SW 1271 (cell line): ENCODE measurements around the gene UNC5B.

ENCODE experiments used
- DNase-seq, 2 experiments: peaks; one replicate each; lab custom pipeline; 2025; lab: John Stamatoyannopoulos, UW

UNC5B gene

DNA sequence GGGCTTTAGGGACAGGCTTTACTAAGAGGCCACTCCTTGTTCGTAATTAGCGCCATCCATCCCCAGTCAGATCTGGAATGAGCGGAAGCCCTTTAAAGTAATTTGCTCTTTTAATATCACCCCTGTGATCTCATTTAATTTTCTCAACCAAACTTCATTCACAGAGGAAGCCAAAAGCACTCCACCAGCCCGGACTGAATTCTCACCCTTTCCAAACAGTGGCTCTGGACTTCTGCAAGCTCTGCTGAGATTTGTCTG lies 43.1 kb downstream of the UNC5B start:
- DNase-seq = no peak

DNA sequence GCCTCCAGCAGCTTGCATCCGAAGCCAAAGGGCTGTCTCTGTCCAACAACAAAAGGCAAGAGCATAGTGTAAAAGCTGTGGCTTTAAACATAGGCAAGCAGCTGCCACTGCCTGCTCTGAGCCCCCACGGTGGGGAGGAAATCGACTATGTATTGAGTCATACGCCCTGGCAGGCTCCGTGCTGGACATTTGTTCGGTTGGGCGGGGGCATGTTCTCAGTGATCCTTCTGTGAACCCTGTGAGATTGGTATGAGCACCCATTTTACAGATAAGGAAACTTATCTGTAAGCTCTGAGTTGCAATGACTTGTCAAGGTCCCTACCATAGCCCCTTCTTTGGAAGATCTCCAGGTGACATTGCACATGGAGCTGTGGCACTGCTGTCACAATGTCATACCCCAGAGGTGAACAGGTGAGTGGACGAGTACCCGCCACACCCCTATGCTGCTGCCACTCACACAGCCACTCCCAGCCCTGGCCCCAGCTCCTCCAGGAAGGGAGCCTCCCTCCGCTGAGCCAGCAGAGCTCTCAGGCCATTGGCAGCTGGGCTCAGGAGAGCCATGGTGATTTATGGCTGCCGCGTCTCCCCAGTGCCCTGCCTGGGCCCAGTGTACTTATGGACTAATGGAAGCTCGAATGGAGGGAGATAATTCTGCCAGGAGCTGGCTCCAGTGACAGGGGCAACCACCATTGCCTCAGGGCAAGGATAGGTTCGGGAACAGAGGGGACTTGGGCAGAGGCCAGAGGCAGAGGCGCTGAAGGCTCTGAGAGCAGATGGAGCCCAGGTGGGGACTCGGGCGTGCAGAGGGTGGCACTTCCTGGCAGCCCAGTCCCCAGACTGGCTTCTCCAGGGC lies 43.7 kb downstream of the UNC5B start:
- no peak for DNase-seq

DNA sequence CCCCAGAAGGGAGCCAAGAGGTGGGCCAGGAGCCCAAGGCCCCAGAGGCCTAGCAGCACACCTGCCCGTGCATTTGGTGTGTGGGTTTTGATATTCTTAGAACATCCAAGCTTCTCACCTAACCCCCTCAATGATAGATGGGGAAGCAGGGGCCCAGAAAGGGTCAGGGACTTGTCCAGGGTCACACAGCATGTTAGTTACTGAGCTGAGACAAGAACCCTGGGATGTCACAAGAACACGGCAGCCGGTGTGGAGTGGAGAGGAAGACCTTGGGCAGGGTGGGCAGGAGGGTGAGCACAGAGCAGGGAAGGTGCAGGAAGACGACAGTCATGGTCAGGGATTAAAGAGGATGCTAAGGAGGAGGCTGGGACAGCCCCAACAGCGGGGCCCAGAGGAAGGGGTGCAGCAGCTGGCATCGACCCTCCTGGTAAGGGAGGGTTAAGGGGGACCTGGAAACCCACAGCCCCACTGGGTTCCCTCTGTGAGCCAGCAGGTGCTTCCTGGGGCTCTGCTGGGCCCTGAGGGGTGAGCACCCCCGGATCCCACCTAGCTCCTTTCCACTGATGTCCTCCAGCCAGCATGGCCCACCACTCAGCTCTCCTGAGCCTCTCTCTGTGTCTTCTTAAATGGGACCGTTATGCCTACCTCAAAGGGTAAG lies 44.4 kb downstream of the UNC5B start:
- DNase-seq = no peak

DNA sequence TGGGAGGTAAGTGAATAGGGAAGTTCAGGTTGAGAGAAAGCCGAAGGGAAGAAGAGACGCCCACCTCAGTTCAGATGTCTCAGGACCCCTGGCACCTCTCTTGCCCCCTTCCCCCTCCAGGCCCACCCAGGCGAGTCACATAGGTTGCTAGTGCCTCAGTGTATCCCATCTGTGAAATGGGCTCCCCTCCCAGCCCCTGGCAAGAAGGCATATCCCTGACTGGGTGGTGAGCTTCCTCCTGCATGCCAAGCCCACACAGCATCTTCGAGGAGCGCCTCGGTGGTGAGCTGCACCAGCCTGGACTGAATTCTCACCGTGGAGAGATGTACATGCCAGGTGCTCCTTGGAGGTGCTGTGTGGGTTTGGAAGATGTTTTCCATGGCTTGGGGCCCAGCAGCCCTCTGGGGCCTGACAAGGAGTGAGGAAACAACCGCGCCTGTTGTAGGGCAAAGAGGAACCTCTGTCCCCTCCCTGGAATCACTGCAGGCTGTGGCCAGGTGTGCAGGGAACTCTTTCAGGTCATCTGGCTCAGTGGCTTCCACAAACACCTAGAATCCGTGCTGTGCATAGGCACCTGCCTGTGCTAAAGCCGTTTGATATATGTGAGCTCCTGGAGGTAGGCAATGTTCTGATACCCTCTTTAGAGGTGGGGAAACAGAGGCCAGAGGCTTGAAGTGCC lies 45.1 kb downstream of the UNC5B start:
- DNase-seq = no peak

DNA sequence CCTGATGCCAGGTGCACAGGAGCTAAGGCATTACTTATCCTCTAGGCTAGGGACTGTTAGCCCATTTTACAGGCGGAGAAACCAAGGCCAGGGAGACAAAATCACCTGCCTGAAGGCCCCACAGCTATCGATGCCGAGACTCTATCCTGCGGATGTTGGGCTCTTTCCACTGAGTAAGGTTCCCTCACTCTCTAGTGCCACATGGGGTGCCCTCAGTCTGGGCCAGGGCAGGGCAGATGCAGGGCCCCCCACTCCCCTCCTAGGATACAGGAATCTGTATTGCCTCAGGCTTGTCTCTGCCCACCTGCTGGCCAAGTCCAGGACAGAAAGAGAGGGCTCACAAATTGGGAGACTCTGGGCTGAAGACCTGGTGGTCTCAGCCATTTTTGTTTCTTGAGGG lies 45.7 kb downstream of the UNC5B start:
- DNase-seq = no peak

DNA sequence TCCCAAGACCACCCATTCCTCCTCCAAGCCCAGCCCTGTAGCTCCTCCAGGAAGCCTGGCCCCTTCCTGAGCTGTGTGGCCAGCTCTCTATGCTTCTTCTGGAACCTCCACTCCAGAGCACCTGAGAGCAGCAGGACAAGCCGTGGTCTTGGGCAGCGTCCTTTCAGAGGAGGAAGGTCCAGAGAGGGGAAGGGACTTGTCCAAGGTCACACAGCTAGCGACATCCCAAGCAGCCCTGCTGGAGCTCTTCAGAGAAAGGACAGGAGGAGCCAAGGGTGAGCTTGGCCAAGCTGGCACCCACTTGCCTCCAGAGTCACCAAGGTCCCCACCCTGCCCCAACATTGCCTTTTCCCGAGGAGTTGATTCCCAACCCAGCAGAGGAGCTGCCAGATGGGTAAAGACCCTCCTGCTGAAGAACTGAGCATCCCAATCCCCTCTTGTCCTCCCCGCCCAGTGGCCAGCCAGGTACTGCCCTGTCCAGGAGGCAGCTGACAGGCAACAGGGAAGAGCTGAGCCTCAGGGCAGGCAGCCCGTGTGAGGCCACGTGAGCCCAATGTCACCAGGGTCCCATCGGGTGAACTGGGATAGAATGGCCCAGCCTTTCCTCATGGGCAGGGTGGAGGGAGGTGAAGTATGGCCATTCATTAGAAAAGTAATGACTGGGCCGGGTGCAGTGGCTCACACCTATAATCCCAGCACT lies 46.2 kb downstream of the UNC5B start:
- DNase-seq = no peak

DNA sequence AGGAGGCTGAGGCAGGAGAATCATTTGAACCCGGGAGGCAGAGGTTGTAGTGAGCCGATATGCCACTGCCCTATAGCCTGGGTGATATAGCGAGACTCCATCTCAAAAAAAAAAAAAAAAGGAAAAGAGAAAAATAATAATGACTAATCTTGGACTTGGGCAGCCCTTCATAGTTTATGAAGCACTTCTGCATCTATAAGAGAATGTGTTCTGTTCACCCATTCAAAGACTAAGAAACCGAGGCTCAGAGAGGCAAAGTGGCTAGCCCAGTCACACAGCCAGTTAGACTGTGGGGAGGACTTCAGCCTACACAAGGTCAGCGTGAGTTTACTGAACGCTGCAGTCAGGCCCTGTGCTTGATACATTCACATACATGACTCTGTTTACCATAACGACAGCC lies 46.9 kb downstream of the UNC5B start:
- no peak for DNase-seq

DNA sequence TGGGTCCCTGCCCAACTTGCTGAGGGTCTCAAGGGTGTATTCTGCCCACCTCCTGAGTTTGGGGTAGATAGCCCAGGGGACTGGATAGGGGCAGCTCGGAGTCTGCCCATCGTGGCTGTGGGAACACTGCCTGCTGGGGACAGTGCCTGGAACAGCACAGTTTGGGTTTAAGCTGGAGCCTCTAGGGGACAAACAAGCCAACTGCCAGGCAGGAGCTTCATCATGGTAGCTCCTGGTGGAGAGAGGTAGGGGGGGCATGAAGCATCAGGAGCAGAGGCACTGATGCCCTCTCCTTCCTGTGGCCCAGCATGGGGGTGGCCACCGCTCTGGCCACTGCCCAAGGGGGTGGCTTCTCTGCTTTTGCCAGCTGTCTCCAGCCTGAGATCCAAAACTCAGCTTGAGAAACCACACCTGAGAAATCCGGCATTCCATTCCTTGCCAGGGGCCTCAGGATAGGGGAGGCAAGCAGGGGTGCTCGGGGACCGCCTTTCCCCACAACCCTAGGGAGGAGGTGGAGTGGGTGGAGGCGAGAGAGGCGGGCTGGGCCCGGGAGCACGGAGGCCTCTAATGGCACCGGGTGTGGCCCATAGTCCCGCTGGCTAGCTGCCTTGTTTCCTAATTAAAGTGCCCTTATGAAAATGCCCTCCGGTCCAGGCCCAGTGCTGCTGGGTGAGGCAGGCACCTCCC lies 47.6 kb downstream of the UNC5B start:
- DNase-seq = no peak

DNA sequence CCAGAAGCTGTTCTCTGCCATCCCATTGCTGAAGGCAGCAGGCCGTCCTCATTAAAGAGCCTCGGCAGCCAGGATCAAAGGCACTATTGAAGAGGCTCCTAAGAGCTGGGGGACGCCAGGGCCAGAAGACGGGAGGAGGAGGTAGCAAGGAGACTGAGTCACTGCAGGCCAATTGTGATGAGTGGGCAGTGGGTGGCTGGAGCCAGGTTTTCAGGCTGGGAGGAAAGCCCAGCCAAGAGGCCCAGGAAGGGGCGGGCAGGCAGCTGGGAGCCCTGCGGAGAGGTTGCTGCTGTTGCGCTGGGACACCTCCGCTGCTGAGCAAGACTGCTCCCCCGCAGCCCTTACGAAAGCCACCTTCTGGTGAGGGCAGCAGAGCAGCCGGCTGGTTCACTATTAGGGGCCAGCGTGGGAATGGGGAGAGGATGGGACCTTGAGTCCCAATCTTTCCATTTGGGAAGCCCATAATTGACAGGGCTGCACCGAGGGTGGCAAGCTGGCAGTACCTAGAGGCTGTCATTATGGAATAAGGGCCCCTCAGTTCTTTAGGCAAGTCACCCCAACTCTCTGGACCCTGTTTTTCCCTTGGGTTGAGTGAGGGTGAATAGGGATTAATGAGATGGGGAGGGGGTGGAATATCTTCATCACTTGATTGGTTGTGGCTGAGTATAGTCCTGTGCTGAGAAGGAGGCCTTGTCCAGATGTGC lies 48.4 kb downstream of the UNC5B start:
- DNase-seq = no peak

DNA sequence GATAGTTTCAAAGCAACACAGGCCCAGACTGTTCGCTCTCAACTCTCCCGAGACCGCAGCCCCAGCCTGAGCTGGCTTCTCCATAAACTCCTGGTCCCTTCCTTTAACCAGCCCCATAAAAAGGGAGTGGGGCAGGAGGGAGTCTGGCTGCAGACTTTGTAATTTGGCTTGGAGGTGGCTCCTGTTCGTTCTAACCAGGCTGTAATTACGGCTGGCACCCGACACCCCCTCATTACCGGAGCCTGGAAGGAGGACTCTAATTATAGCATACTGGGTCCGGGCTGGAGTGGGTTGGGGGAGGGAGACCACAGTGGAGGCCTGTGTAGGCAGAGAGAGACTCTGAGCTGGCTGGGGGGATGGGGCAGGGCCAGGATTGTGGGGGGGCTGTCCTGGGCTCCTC lies 49.7 kb downstream of the UNC5B start:
- no peak for DNase-seq

DNA sequence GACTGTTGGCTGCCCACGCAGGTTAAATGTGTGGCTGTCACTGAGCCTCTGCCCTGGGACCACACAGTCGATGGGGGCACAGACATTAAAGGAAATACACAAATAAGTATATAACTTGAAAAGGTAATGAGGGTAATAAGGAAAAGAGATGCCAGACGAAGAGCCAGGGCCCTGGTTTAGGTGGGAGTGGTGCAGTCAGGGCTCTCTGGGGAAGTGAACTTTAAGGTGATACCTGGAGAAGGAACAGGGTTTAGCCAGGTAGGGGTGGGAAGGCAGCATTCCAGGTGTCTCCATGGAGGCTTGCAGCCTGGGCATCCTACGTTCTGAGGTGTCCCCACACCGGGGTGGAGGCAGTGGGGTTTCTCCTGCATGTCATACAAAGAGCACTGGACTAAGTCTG lies 50.4 kb downstream of the UNC5B start:
- no peak for DNase-seq

DNA sequence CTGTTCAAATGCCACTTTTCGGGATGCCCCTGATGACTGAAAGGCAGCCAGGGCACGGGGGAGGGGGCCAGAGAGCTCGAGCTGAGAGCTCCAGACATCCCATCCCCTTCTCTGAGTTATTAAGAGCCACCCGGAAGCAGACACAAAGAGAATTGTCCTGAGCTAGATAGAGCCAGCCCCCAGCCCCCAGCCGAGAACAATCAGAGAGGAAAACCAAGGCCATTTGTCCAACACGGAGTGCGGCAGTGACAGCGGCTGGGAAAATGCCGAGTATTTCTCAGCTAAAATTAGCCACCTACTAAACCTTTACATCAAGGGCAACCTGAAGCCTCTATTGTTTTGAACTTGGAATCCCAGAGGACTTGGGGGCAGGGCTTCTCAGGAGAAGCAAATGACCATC lies 51.0 kb downstream of the UNC5B start:
- no peak for DNase-seq

DNA sequence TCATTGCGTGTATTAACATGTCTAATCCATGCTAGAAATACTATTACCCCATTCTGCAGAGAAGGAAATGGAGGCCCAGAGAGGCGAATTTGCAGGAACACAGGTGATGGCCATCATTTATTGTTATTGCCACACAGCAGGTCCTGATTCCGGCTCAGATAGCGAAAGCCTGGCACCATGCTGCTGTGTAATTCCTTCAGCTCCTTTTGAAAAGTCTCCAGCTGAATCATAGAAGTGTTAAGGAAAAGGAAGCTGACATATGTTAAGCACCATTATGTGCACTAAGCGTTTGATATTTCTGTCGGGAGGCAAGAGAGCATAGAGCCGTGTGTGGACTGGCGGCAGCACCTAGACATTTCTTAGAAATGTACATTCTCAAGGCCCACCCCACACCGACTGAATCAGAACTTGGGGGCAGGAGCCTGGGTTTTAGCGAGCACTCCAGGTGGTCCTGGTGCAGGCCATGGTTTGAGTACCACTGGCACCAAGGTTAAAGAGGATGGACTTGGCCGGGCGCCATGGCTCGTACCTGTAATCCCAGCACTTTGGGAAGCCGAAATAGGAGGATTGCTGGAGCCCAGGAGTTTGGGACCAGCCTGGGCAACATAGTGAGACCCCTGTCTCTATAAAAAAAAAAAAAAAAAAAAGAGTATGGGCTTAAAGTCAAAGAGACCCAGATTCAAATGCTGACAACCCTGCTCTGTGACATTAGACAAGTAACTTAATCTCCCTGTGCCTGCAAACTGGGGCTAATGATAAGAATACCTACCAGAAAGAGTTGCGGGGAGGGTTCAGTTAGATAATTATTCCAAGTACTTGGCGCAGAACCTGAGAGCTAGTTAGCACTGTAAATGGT lies 52.2 kb downstream of the UNC5B start:
- DNase-seq = no peak

DNA sequence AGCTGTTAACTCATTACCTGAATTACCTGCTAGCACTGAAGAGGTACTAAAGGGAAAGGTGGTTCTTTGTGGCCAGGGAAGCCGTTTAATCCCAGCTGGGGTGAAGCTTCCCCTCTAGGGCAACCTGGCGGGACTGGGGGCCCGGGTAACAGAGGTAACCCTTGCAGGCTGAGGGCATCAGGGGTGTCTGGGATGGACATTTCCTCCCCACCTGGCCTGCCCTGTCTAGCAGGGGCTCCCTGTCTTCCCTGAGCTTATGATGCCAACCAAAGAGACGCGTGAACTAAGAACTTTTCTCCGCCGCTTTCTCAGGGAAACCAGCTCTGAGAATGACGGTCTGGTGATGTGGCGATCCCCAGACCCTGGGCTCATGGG lies 52.8 kb downstream of the UNC5B start:
- DNase-seq = no peak

DNA sequence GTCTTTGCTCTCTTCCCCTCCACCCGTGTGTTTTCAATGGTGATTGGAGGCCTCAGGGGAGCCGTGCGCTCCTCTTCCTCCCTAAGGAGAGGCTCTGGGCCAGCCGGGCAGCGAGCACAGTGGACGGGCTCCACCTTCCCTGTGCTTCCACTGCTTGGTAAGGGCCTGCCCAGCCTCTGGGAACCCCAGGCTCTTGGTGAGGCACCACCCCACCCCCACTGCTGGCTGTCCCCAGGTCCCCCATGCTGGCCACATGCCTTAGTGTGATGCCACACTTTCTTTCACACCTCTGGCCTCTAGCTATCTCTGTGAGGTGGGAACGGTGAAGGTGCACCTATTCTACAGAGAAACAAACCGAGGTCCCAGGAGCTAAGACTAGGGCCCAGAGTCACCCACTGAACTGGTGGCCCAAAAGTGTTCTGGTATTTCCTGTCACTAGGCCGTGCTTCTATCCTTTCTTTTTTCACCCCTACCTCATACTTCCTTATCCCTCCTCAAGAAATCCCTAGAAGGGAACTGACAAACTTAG lies 53.3 kb downstream of the UNC5B start:
- DNase-seq = no peak

DNA sequence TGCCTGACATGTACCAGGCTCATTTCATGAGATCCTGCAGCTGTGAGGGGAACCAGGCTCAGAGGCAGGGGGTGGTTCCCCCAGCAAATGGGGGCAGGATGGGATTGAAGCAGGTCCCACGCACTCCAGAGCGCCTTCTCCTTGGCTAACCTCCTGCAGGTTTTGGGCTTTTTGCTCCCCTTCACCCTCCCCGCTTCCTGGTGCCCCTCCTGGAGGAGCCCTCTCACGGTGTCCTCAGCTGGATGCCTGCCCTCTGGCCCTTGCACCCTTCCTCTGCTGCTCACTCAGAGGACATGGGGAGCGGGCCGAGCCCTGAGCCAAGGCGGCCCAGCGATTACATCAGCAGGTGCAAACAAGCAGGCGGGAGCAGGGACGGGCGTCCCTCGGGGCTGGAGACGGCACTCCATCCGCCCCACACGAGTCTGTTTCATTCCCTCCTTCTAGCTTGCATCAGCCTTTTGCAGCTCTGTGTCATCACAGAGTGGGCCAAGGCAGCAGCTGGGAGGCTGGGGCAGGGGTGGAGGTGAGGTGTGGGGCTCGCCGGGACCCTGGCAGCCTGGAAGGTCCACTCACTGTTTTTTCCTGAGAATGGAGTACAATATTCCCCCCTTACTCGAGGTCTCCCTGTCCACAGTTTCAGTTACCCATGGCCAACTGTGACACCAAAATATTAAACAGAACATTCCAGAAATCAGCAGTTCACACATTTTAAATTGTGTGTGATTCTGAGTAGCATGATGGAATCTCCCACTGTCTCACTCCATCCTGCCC lies 54.0 kb downstream of the UNC5B start:
- DNase-seq = no peak

DNA sequence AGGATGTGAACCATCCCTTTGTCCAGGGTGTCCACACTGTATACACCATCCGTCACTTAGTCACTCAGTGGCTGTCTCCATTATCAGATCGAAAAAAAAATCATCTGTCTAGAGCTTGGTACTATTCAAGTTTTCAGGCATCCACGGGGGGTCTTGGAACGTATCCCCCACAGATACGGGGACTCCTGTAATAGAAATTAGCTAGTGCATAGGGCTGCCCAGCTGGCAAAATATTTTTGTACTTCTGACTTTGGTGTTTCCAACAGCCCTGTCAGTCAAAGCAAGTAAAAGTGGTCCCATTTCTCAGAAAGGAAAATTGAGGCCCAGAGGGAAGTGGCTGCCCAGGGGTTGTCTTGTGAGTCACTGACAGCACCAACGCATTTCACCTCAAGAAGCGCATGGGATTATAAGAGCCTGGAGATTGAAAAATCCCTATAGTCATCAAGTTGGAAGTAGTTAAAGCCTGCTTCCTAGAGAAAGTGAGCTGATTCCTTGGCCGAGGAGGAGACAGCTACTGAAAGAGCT lies 54.6 kb downstream of the UNC5B start:
- no peak for DNase-seq

DNA sequence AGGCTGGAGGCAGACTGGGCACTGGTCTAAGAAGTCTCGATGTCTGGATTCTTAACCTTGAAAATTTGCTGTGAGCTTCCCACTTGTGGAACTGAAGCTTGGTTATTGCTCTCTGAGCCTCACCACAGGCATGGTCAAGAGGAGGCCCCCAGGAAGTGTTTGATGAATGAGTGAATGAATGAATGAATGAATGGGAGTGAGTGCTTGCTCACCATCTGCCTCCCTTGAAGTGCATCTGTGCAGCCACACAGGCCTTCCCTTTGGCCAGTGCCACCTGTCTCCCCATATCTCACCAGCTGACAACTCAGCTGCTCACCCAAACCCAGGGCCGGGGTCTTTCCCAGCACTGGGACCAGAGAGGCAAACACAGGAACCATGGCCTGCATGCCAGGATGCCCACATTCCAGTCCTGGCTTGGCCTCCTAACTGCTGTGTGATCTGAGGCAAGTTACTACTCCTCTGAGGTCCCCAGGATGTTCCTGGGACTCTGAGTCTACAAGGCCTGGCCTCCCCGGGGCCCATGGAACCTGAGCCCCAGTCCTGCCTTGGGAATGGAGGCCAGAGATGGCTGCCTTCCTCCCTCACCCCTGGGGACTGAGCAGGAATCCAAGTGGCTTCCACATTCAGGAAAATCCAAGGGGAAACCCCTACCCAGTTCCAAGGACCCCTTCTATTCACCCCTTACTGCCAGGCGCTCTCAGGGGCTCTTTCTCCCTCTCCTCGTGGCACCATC lies 55.3 kb downstream of the UNC5B start:
- no peak for DNase-seq

DNA sequence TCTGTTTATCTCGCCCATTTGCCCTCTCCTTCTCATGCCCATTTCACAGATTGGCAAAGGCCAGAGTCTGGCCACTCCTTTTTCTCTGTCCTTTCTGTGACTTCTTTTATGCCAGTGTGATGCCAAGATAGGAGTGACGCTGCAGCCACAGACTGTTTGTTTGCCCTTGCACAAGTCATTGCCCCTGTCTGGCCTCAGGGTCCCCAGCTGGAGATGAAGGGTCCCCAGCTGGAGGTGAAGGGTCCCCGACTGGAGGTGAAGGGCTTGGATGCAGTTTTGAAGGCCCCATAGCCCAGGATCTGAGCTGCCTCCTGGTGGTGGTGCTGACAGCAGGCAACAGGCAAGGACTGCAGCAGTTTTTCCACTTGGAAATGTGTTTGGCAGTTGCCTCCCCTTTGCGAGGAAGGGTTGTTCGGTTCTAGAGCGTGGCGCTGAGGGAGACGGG lies 55.9 kb downstream of the UNC5B start:
- DNase-seq = no peak
